Esophagus muscularis mucosa (tissue), 4 donors: ENCODE data around the gene CACNB3.
A peak's percentile ranks its signal among the peaks of the same experiment; 100 is the strongest.

Source experiments
- CTCF ChIP-seq, 3 experiments: fragments of 200-600 bp in 2 of 3; fragments of 450-650 bp in 1 of 3; sonication (generic) in 2 of 3; IDR thresholded peaks; one replicate each; pipeline ENCODE4 v1.5.1; 2017 to 2019; ENCODE audit warnings: antibody characterized with exemption in 3 of 3, mild to moderate bottlenecking in 2 of 3, moderate library complexity in 1 of 3
- EP300 ChIP-seq: sonication (generic); formaldehyde crosslinking; IDR thresholded peaks from one replicate; pipeline ENCODE4 v1.6.1; 2017; ENCODE audit warnings: antibody characterized with exemption
- POLR2A ChIP-seq: fragments of 450-650 bp; IDR thresholded peaks from one replicate; pipeline ENCODE4 v1.6.1; 2017; ENCODE audit warnings: antibody characterized with exemption, moderate library complexity, mild to moderate bottlenecking, low read depth
- POLR2AphosphoS5 ChIP-seq, 2 donors: sonication (generic); formaldehyde crosslinking; IDR thresholded peaks; one replicate each; pipeline ENCODE4 v1.6.1; 2017; ENCODE audit warnings: antibody characterized with exemption in 2 of 2

GRCh38 chr12:48815126-48816110, 2.9 kb upstream of the CACNB3 start:
- TF ChIP-seq CTCF (IDR thresholded peaks at IDR 0.05) (no peak), EP300 (no peak), POLR2A (no peak), POLR2AphosphoS5 (IDR thresholded peaks at IDR 0.05) (peak; percentile 44 to 88)
